ENCODE measurements around the gene TBPL2.
"Not testable (repeated sequence)": the region's sequence is repeated elsewhere in the genome, so short reads cannot be mapped to it uniquely, and the experiment has no call there.

The TBPL2 gene

DNA sequence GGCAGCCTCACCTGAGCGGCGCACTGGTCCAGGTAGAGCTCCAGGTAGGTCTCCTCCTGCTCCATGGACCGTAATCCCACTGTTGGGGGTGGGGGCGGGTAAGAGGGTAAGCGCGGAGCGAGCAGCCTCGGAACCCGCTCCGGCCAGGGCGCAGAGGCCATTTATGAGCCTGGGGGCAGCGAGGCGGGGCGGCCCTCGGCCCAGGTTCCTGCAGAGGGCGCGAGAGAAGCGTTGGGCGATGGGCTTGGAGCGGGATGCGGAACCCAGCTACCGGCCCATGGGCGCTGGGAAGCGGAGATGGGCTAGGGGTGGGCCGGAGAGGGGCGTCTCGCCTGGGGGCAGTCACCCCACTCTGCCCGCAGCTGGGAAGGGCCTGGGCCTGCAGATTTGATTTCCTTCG lies at the start of gene TBPL2:
TSS of gene TBPL2 (minus strand) at position 232 of the 400 bp plus-strand sequence. CDS start at position 65, 167 bp downstream.
- no peak for DNase-seq

- no peak for DNase-seq
Observed at GRCh38 chr14:55488204-55488603, 47.8 kb upstream of the TBPL2 start.

DNA sequence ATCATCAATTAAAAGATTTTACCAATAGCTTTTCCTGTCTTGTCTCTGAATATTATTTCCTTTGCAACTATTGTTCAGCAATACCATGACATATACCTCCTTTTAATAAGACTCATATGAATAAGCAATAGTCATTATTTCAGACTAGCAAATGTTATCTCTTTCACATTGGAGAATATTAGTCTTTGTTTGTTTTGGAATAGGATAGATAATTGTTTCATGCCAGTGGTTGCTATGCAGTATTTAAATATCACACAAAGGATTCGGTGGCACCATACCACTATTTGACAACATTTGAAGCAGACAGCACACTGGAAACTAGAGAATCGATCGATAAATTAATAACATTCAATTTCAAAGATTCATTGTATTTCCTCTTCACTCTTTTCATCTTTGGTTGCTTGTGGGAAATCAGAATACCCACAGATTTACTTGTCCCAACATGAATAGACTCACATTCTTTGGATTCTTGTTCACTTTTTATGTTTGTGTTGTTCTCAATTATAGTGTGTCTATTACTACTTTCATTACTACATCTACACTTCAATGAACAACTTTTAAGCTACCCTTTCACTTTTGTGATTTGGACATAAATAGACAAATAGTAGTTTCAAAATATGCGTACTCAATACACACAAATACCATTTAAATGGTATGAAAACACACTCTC lies 42.7 kb upstream of the TBPL2 start:
- DNase-seq = no peak

GRCh38 chr14:55481769-55482168 lies 41.4 kb upstream of the TBPL2 start:
- no peak for DNase-seq

- no peak for DNase-seq
Observed at GRCh38 chr14:55477680-55478079, 37.3 kb upstream of the TBPL2 start.

GRCh38 chr14:55476448-55476847 lies 36.0 kb upstream of the TBPL2 start:
- not testable (repeated sequence) for DNase-seq

DNA sequence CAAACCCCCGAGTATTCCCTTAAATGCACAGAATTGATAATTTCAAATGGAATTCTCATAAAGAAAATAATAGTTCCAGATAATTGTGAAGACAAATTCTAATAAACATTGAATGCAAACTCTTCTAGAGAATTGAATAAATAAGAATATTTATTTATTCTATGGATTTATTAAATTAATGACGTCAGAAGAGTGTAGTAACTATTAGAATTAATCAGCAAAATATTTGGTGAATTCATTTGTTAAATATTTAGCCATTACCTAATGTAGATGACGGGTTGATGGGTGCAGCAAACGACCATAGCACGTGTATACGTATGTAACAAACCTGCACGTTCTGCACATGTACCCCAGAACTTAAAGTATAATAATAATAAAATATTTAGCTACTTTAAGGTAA lies 33.4 kb upstream of the TBPL2 start:
- no peak for DNase-seq

DNA sequence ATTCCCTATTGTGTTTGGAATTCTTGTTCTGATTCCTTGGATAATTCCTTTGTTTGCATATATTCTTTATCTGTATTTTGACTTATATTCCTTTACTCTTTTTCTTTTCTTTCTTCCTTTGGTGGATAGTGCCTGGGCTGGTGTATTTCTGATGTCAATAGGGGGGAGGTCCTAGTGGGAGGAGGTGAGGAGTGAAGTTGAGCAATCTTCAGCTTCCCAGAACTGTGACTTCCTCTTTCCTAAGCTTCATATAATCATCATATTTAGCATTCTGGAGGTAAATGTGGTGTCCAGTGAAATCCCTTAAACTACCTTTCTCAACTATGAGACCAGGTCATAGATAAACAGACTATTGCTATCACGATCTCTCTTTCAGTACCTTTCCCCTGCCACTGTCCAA lies 29.6 kb upstream of the TBPL2 start:
- DNase-seq = no peak

DNA sequence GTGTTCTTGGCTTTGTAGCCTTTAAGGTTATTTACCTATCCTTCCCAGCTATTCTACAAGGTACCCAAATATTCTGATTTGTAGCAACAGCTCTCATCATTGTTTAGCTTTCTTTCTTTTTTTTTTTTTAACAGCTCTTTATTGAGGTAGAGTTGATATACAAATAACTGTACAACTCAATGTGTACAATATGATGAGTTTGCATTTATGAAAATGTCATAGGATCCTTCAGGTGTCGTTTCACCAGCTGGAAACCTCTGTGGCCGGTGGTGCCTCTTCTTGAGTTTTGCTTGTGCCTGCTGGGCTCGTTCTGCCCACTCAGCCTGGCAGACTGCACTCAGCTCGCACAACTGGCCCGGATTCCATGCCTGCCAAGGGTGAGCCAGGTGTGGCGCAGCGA lies 26.9 kb upstream of the TBPL2 start:
- DNase-seq = no peak

- DNase-seq = no peak
Observed at GRCh38 chr14:55458800-55459515, 18.5 kb upstream of the TBPL2 start.

DNA sequence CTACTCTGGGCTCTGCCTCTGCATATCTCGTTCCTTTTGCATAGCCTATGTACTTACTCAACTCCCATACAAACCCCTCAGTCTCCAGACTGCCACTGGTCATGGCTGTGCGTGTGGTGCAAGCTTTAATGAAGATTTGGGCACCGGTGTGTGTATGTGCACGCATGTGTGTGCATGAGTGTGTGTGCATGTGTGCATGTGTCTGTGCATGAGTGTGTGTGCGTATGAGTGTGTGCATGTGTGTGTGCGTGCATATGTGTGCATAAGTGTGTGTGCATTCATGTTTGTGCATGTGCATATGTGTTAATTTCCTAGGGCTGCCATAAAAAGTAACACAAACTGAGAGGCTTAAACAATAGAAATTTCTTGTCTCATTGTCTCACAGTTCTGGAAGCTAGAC lies 17.1 kb upstream of the TBPL2 start:
- no peak for DNase-seq

GRCh38 chr14:55456411-55456810 lies 16.0 kb upstream of the TBPL2 start:
- DNase-seq = not testable (repeated sequence)

DNA sequence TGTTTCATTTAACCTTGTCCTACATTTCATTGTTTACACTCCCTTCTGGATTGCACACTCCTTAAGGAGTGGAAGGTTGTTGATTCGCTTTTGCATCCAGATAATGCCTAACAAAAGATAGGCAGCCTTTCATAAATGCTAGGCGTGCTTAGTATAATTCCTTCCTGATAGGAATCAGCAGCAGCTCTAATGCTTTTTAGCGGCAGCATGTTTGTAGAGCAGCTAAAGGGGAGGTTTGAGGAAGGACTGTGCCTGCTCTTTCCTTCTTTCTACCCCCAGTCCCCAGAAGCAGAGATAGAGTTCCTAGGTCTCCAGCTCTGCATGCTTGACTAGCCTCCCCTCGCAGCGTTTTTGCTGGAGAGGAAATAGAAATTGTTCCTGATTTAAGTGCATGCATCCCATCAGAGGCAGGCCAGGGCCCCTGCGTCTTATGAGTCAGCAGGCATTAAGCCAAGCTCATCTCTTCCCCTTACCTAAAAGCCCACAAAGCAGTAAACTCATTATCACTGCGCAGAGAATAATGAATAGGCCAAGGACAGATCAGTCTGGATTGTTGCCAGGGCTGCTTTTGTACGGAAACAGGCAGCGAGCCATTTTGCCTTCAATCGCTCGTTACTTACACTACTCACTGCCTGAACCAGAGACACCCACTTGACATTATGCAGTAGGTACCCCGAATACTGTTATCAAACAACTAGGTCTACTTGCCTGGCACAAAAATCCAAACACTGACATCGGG lies 14.0 kb upstream of the TBPL2 start:
- DNase-seq = no peak

GRCh38 chr14:55451950-55452349 lies 11.5 kb upstream of the TBPL2 start:
- no peak for DNase-seq

- no peak for DNase-seq
Observed at GRCh38 chr14:55451398-55451797, 11.0 kb upstream of the TBPL2 start.

GRCh38 chr14:55450987-55451386 lies 10.6 kb upstream of the TBPL2 start:
- no peak for DNase-seq

- DNase-seq = no peak
Observed at GRCh38 chr14:55450539-55450938, 10.1 kb upstream of the TBPL2 start.

GRCh38 chr14:55450124-55450523 lies 9.7 kb upstream of the TBPL2 start:
- no peak for DNase-seq

DNA sequence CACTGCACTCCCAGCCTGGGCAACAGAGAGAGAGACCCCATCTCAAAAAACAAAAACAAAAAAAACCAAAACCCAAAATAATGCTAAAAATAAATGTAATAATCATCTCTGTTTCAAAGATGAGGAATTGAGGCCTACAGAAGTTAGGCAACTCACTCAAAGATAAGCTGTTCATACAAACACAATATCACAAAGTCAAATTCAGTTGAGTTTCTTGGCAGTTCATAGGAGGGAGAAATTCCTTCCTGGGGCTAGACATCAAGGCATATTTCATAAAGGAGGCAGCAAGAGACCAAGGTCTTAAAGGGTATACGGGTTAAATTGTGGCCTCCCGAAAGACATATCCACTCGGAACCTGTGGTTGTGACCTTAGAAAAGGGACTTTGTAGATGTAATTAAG lies 8.7 kb upstream of the TBPL2 start:
- DNase-seq = no peak

- no peak for DNase-seq
Observed at GRCh38 chr14:55448141-55448614, 7.8 kb upstream of the TBPL2 start.

DNA sequence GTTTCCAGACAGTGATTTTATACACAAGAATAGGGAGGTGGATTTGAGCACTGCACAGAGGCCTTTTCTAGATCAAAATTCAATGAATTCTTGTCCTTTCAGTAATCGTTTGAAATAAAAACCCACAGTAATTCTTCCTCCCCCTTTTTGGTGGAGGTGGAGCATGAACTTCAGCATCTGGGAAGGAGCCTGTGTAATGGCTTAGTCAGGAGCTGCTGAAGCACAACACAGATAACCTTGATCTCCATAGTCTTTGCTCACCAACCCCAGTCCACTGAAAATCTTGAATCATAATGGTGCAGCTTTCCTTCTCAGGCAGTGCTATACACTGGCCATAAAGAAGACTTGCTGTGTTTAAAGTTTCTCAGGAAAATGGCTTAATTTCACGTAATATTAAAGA lies 6.4 kb upstream of the TBPL2 start:
- DNase-seq = no peak

DNA sequence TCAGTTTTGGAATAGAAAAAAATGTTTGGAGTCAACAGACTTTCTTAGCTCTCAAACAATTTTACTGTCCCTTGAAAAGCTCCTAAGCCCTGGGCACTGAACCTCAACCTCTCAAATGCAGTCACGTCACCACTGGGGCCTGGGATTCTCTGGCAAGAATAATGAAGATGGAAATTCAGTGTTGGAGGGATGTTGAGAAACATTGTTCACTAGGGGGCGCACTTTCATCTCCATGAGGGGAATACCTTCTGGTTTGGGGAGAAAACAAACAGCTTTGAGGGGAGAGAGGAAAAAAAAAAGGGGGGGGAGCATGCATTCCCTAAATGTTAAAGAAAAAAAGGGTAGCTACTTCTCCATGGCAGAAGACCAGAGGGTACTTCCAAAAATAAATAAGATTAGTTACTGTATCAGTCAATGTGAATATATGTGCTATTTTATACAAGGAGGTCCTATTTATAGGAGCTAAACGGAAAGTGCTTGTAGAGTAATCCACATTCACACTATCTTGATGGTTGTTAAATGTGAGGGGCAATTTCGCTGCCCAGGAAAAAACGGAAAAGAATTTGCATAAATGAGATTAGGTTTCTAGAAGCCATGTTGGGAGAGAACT lies 5.8 kb upstream of the TBPL2 start:
- peak in 5 of 6 experiments; percentile 8 to 65 (median 25) for DNase-seq

DNA sequence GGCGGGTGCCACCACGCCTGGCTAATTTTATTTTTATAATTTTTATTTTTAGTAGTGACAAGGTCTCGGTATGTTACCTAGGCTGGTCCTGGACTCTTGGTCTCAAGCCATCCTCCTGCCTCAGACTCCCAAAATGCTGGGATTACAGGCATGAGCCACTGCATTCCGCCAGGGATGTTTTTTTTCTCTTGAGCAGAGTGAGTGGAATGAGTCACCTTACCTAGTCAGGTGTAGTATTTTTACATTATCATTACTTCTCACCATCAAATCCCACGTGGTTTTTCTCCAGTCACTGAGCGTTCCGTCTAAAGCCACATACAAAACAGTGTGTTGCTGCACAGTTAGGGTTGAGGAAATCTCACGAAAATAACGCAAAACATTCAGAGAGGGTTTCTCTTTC lies 870 bp upstream of the TBPL2 start:
- DNase-seq = no peak

Measured in stimulated activated naive CD4-positive, alpha-beta T cell (primary cell).